AG08395 (cell line): Measurements from ENCODE around the gene RPS6KA2.

Experiments
- DNase-seq: peaks from one replicate; pipeline ENCODE4 v3.0.0; 2012; ENCODE audit warnings: mixed read lengths, low spot score

Gene RPS6KA2

DNA sequence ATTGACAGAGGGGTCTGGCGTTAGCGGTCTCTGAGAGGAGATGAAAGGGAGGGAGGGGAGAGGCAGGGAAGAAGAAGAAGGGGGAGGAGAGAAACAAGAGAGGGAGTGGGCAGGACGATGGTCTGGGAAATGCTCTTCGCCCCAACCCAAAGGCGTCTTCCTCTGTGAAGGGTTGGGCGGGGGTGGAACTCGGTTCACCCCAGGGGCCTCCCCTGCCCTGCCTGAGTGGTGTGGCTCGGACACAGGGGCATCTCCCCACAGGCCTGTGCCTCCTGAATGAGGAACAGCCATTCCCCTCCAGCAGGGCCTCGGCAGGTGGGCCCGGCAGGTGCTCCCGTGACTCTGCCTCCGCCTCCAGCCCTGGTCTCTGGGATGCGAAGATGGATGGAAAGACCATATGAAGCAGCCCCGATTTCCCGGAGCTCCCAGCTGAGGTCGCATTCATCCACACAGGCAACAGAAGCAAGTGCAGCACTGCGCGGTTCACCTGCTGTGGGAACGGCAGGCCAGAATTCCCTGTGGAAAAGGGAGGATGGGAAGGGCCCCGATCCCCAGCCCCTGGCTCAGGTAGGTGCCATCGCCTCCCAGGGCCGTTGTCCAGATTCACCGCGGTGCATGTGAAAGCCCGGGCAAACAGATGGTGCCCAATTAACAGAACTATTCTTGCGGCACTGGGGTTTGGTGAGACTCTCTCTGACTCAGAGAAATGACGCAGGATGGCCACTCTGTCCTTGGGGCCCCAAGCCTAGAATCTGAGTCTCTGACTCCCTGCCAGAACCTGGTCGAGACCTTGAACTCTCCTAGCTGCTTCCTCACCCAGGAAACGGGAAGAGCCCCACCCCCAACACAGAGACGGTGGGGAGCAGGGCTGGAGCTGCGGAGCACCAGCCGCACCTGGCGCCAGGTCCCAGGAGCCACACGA is 29.4 kb upstream of the RPS6KA2 start:
- peak; percentile 33 for DNase-seq

DNA sequence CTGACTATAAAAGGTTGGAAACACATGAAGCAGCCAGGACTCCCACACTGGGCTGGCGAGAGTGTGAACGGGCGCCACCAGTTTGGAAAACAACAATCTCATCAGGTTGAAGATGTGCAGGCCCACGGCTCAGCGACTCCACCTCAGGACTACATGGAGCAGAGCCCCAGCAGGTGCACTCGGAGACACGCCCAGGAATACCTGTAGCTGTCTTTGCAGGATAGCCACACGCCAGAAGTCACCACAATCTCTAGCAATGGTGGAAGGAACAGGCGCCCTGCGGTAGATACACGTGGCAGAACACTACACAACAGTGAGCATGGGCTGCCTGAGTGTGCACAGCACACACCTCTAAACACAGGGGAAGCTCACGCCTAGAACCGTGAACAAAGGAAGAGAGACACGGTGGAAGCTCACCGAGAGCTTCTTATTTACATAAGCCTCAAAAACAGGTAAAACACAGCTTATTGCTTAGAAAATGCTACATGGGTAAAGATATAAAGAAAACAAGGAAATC is 28.7 kb upstream of the RPS6KA2 start:
- DNase-seq, result no peak

DNA sequence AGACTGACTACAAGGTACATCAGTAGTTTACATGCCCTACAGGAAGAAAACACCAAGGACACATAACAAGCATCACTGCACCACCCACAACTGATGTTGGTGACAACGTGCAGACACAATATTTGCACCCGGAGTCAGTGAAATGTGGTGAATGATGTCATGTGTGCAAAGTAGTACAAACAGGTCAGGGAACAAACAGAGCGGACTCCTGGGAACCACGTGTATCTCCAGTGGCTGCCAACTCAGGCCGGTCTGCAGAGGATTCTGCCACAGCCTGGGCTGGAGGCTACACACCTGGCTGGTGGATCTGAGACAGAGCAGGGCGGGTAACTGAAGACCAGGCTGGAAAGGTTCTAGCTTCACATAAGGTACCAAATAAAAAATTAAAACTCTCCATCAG is 28.2 kb upstream of the RPS6KA2 start:
- DNase-seq, result no peak

DNA sequence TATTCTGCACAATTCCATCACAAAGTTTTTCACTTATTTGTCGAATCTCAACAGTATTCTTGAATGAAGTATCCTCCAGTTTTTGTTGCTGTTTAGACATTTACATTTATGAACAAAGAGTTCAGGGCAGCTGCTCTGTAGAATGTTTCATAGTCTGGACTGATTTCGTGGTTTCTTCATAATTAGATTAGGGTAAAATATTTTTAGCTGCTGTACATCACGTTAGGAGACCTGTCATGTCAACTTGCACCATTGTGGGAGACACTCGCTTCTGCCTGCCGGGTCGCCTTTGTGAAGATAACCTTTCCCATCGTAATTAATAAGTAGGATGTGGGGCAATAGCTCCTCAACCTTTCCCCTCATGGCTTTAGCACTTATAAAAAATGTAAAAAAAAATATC is 27.5 kb upstream of the RPS6KA2 start:
- no peak for DNase-seq

DNA sequence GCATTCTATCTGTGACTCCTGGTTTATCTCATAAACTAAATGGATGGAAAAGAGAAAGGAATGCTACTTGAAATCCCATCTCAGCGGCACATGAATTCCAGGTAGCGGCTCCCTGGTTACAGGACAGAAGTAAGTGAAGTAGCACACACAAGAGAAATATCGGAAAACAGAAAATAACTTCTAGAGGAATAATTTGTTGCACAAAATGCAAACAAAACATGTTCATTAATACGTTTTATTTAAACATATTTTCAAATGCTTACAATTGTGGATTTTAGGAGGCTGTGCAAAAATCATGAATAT is 26.5 kb upstream of the RPS6KA2 start:
- DNase-seq, result no peak

DNA sequence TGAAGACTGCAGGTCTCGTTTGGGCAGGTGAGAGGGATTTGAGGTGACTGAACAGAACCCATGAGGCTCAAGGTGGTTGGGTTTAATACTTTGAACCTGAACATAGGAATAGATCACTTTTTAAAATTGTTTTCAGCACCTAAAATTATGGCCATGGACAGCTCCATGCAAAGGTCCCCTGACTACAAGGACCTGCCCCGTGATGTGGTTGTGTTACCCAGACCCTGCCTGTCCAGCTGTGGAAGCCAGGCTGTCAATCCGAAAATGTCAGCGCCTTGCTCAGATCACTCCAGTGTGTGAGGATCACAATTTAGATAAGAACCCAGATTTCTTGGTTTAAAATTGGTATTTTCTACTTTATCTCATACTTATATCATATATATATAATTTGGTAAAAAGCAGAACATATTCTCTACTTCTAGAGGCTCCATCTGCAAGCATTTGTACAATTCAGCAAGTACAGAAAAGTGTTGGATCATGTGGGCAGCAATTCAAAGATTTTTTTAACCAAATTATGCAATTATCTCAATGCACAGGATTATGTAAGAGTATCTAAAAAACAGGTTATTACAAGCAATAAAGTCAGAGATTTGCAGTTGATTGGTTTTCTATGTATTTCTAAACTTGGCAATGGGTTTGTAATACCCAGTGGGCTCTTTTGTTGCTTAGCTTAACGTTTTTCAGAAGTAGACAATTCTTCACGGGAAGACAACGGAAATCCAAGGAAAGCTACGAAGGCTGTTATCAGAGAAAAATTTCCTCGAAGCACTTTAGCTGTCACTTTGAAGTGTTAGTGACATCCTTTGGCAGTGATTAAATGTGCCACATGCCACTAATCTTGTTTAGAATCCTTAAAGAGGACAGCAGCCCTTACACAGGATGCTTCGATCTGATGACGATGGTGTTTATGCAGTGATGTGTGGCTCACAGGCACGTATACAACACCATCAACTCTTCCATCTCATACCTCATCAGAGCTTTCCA is 24.1 kb upstream of the RPS6KA2 start:
- DNase-seq, result no peak

DNA sequence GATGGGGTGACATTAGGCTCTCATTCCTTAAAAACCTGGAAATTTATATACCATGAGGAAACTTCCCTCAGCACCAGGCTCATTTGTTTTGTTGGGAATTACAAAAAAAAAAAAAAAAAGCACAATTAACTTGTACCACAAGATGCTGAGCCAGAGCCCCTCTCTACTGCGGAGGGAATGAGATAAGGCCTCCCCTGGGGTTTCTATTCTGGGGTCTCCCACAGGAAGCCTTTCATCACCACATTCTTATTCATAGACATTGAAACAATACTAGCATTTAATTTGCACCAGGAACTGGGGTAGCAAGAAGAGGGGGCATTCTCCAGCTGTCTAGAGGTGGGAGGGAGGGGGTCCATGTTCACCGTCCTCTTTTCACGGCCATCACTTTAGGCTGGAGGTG is 23.0 kb upstream of the RPS6KA2 start:
- DNase-seq, result no peak

DNA sequence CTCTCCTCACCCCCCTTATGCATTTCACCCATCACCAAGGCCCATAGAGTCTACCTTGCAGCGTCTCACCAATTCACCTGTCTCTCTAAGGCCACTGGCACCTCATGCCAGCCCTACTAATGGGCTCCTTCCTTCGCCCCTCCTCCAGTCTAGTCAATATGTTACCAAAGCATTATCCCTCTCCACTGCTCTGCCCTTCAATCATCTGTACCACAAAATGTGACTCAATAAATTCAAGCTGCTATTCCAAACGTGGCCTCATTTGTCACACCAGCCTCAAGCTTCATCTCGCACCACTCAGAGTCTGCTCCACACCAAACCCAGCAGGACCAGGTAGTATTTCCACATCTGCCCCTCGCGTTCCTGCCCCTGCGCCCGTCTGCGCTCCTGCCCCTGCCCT is 21.8 kb upstream of the RPS6KA2 start:
- DNase-seq, result no peak

DNA sequence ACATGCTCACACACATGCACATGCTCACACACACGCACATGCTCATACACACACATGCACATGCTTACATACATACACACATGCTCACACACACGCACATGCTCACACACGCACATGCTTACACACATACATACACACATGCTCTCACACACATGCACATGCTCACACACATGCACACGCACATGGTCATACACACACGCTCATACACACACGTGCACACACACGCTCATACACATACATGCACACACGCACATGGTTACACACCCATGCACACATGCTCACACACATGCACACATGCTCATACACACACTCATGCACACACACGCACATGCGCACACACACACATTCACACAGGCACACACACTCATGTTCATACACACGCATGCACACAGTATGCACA is 20.8 kb upstream of the RPS6KA2 start:
- DNase-seq, result no peak

DNA sequence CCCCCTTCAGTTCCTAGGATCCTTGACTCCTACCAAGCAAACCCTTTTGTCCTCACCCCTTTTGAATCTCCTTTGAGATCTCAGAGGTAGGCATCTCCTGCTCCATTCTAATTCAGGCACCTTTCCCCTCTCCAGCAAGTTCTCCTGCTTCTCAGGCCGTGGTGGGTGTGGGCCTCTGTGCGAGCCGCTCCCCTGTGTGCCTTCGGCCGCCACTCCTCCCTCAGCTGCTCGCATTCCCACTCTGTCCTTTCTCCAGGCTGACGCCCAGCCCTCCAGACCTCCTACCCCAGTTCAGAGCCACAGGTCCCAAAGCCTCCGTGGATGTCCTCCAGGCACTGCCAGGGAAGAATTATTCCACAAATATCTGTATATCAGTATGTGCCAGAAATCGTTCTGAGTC is 19.7 kb upstream of the RPS6KA2 start:
- DNase-seq, result no peak

DNA sequence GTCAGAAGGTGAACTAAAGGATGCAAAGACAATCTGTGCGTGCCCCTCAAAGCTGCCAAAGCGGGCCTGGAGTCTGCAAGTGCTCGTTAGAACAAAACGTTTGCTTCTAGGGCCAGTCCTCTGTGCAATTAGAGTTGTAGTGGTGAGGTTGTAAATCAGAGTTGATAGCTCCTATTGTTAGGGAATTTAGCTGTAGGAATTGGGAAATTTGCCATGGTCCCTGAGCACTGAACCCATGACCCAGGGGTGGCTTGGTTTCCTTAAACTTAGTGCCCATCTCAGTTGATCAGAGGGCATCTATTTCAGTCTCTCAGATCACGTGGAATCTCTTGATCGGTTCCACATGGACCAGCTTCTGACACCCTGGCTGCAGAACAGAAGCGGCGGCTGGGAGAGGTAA is 18.8 kb upstream of the RPS6KA2 start:
- DNase-seq, result no peak

DNA sequence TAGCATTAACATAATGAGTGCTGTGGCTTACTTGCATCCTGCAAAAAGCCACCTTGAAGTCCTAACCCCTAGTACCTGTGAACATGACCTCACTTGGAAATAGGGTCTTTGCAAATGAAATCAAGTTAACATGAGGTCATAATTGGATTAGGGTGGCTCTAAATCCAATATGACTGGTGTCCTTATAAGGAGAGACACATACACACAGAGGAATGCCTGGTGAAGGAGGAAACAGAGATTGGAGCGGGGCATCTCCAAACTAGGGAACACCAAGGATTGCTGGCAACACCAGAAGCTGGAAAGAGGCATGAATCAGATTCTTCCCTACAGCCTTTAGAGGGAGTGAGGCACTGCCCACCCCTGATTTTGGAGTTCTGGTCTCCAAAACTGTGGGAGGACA is 17.6 kb upstream of the RPS6KA2 start:
- no peak for DNase-seq

DNA sequence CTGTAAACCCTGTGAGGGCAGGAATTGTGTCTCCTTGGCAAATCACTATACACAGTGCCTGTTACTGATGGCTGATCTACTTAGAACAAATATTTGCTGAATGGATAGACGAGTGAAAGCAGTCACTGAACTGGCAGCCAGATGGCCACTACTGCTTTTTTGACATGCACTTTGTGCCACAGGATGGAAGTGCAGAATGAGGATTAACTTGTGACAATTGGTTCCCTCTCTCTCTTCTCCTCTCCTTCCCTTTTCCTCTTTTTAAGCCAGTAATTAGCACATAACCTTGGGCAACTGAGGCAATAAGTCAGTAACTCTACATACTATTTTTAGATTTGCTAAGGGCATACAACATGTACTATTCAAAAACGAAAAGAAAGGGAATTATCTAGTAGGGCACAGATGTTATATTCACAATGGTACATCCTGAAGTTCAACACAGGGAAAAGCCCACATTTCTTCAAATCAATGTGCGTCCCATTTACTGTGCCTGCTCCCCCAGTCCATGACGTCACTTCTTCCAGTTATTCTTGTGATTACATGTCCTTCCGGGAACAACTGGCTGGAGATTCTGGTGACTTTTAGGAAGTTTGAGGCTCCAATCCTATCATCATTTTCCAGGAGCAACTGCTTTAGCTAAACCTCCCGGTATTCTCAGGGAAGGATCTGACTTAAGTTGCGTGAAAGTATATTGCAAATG is 17.0 kb upstream of the RPS6KA2 start:
- DNase-seq, result no peak

DNA sequence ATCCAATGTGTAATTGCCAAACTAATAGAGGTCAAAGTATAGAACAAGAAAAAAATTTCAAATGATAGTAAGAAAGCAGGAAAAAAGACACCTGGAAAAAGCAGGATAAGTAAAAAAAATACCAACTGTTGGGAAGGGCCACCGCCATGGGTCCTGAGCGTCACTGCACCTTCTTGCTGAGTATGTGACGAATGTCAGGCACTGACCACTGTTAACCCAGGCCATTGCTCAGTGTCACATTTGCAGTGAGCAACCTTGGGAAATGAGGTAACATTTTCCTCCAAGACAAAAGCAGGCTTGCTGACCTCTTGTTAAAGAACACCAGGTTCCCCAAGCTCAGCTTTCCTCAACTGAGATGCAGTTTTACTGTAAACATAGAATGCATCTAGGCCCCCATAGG is 15.6 kb upstream of the RPS6KA2 start:
- no peak for DNase-seq

DNA sequence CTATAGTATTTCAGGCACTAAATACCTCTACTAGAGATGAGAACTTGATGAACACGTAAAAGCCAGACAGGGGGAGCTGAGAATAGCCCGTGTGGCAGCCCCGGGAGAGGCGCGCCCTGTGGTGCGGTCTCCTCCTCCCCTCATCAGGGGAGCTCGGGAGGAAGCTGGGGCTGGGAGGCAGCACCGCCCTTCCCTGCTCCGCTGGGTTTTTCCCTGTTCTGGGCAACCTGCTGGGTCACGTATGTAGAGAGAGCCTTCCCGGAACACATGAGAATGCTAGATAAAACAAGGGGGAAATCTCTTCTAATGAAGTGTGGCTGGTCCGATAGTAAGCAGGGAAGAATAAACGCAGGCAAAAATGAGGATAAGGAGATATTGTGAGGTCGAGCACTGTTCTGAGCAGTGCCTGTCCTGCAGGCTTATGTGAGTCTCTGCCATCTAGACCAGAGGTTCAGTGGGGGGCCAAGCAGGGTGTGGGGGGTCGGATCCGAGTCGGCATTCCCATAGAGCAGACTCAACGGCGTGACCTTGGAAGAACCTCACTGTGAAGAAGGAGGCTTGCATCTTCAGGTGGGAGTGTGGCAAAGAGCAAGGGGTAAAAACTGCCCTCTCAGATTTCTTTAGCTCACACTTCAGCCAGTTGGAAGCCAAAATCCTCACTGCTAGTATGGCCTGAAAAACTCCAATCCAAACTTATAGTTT is 13.4 kb upstream of the RPS6KA2 start:
- no peak for DNase-seq

DNA sequence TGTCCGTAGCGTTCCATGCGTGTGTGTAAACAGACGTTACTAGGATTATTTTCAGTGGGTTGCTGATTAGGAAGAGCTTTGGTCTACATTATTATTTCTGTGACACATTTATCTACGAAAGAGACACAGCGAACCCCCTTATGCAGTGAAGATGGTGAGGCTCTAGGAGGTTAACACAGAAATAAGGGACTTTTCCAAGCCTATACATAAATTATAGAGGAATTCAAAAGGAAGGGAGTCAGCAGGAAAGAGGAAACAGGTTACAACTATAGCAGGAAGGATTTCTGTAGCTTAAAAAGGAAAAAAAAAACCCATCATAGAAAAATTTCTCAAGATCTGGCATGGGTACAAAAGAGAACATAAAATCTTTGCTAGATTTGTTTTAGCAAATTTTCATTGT is 12.9 kb upstream of the RPS6KA2 start:
- DNase-seq, result no peak

DNA sequence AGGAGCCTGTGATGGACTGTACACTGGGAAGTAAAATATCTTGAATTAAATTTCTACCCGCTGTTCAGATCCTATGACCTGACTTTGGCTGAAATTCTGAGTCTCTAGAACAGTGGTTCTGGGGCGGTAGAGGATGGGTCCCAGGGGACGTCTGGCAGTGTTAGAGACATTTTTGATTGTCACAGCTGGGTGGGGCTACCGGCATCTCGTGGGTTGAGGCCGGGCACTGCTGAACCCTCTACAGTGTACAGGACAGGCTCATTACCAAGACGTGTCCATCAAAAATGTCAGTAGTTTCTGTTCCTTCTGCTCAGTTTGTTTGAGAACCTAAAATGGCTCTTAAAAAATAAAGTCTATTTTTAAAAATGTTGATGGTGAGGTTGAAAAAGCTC is 11.5 kb upstream of the RPS6KA2 start:
- no peak for DNase-seq

DNA sequence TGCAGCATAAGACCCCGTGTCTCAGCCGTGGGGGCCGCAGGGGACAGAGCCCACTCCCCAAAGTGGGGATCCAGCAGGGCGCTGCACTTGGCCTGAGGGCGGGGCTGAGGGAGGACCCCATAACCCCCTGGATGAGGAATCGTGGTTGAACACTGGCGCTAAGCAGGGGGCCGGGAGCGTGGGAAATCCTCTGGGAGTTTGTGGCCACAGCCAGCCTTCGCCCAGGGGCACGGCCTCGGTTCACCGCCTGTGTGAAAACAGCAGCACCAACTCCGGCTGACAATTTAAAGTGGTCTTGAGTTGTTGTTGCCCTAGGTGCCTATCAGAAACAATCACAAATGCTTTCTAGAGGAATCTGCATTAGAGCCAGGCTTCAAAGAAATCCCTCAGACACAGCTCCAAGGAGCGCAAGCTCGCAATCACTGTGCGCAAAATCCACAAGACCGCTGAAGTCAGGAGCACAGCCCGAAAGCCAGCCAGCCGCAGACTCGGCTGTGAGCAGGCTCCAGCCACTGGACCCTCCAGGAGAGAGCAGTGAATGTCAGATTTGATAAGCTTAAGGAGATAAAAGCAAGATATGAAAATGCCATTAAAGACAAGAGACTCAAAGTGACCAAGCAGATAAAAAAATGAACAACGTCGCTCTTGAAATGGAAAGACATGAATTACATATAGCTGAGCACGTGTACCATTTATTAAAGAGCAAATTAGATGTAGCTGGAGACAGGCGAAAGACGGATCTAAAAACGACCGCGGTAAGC is 10.9 kb upstream of the RPS6KA2 start:
- DNase-seq, result no peak

DNA sequence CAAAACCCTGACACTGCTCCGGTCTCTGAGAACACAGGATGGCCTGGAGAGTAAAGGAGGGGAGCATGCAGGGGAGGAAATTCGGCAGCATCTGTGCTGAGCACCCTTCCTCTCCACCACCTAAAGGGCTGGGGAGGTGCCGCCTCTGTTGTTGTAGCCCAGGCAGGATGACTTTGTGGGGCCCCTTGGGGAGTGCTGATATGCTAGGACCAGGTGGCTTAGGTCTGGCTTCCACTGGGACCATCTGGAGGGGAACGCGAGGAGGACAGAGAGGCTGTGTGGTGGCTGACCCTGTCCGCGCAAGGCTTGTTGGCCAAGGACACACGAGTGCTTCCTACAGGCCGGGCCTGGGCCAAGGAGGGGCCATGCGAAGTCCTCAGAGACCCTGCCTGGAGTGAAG is 9.9 kb upstream of the RPS6KA2 start:
- no peak for DNase-seq

DNA sequence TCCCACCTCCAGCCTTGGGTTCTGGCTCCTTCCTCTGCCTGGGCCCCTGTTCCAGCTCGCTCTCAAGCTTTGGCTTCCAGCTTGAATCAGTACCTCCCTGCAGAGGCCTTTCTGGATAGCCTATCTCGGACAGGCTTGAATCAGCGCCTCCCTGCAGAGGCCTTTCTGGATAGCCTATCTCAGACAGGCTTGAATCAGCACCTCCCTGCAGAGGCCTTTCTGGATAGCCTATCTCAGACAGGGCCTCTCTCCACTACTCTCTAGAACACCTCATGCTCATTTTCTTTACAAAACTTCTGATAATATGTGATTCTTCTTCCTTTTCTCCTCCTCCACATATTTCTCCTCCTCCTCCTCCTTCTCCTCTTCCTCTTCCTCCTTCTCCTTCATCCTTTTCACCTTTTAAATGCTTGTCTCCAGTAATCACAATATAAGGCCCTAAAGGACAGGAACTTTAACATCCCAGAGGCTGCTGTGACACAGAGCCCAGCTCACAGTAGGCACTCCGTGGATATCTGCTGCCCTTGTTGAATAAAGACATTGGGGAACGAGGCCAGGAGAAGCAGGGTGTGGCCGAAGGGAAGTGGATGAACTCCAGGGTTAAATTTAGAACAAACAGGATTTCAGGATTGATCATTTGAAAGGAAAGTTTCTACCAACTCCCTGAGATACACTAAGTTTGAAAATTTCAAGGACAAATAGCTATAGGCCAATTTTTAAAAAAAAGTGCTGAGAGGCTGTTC is 9.3 kb upstream of the RPS6KA2 start:
- DNase-seq, result no peak
